ENCODE data around the gene LRMDA. TPM values are rescaled to one million over a fixed set of nuclear protein-coding genes. Genes with fewer than 3 reads are reported as not detected.
A peak's percentile ranks its signal among the peaks of the same experiment; 100 is the strongest.

The LRMDA gene
- total RNA-seq, 3 donors from 2014 or later (not counting 1 experiment from before 2014, with no cell fraction given), result 1.4 to 2.4 (median 2.1) TPM

GRCh38 chr10:75426880-75427279, 4.5 kb upstream of the LRMDA start:
- 86% methylated on average over 1 of the region's 1 CpG for WGBS (ENCODE audit: insufficient coverage)
- Mint-ChIP-seq H3K4me1 (peaks cover 0 to 14% of the 10 kb centered on the region in 2 donors), H3K27ac (no peak overlapping the region), H3K36me3 (no peaks in the 10 kb centered on the region), H3K27me3 (ENCODE audit: low read depth in 2 of 2) (peaks cover 12% of the 10 kb centered on the region in 2 donors), H3K9me3 (no peaks in the 10 kb centered on the region), H3K4me3 (no peak overlapping the region)
- H3K36me3 ChIP-seq (ENCODE audit: control insufficient read depth, insufficient read depth, low read length), result no peaks in the 10 kb centered on the region
- no peaks in the 10 kb centered on the region for H3K9me3 ChIP-seq (ENCODE audit: control insufficient read depth, insufficient read depth, low read length)
- H3K27me3 ChIP-seq (ENCODE audit: control insufficient read depth, insufficient read depth, low read length), result no peaks in the 10 kb centered on the region
- intact Hi-C loops (cut with micrococcal nuclease), result no loop called here
- ATAC-seq (no peak), DNase-seq (no peak)
- no peak overlapping the region for H3K27ac ChIP-seq (ENCODE audit: low read length)
- no peak overlapping the region for H3K4me3 ChIP-seq (ENCODE audit: low read length)
- TF ChIP-seq CTCF (IDR thresholded peaks at IDR 0.05), result no peak
- H3K4me1 ChIP-seq (ENCODE audit: control insufficient read depth, insufficient read depth, low read length), result peaks cover 13% of the 10 kb centered on the region

GRCh38 chr10:75427951-75428350, 3.5 kb upstream of the LRMDA start:
- Mint-ChIP-seq H3K36me3 (no peaks in the 10 kb centered on the region), H3K27ac (no peak overlapping the region), H3K27me3 (ENCODE audit: low read depth in 2 of 2) (peaks cover 14 to 15% of the 10 kb centered on the region in 2 donors), H3K9me3 (no peaks in the 10 kb centered on the region), H3K4me3 (no peak overlapping the region), H3K4me1 (peaks cover 0 to 18% of the 10 kb centered on the region in 2 donors)
- no peaks in the 10 kb centered on the region for H3K9me3 ChIP-seq (ENCODE audit: control insufficient read depth, insufficient read depth, low read length)
- ATAC-seq (no peak), DNase-seq (no peak)
- WGBS (ENCODE audit: insufficient coverage), result 78% methylated on average over 3 of the region's 3 CpGs
- no peak for TF ChIP-seq CTCF (IDR thresholded peaks at IDR 0.05)
- intact Hi-C loops (cut with micrococcal nuclease), result no loop called here
- peaks cover 22% of the 10 kb centered on the region for H3K4me1 ChIP-seq (ENCODE audit: control insufficient read depth, insufficient read depth, low read length)
- no peak overlapping the region for H3K4me3 ChIP-seq (ENCODE audit: low read length)
- H3K36me3 ChIP-seq (ENCODE audit: control insufficient read depth, insufficient read depth, low read length), result no peaks in the 10 kb centered on the region
- H3K27ac ChIP-seq (ENCODE audit: low read length), result no peak overlapping the region
- H3K27me3 ChIP-seq (ENCODE audit: control insufficient read depth, insufficient read depth, low read length), result no peaks in the 10 kb centered on the region

GRCh38 chr10:75428434-75429158, 2.8 kb upstream of the LRMDA start:
- ATAC-seq (peak in 1 of 3 donors; percentile 27), DNase-seq (no peak)
- Histone ChIP-seq H3K9me3 (ENCODE audit: control insufficient read depth, insufficient read depth, low read length) (no peaks in the 10 kb centered on the region), H3K27ac (ENCODE audit: low read length) (no peak overlapping the region), H3K36me3 (ENCODE audit: control insufficient read depth, insufficient read depth, low read length) (no peaks in the 10 kb centered on the region), H3K27me3 (ENCODE audit: control insufficient read depth, insufficient read depth, low read length) (no peaks in the 10 kb centered on the region), H3K4me1 (ENCODE audit: control insufficient read depth, insufficient read depth, low read length) (peaks cover 22% of the 10 kb centered on the region), H3K4me3 (ENCODE audit: low read length) (no peak overlapping the region)
- Mint-ChIP-seq H3K4me1 (peaks cover 0 to 18% of the 10 kb centered on the region in 2 donors), H3K36me3 (no peaks in the 10 kb centered on the region), H3K4me3 (no peak overlapping the region), H3K27me3 (ENCODE audit: low read depth in 2 of 2) (peaks cover 19 to 21% of the 10 kb centered on the region in 2 donors), H3K27ac (no peak overlapping the region), H3K9me3 (no peaks in the 10 kb centered on the region)
- WGBS (ENCODE audit: insufficient coverage), result 77% methylated on average over 8 of the region's 9 CpGs
- no peak for TF ChIP-seq CTCF (IDR thresholded peaks at IDR 0.05)
- intact Hi-C loops (cut with micrococcal nuclease), result no loop called here

Data from natural killer cell (primary cell).